Measurements from ENCODE around the gene SOX18. TPM values are rescaled to one million over a fixed set of nuclear protein-coding genes. Genes with fewer than 3 reads are reported as not detected.

SOX18 gene
- total RNA-seq, 2 experiments from 2014 or later: not detected

DNA sequence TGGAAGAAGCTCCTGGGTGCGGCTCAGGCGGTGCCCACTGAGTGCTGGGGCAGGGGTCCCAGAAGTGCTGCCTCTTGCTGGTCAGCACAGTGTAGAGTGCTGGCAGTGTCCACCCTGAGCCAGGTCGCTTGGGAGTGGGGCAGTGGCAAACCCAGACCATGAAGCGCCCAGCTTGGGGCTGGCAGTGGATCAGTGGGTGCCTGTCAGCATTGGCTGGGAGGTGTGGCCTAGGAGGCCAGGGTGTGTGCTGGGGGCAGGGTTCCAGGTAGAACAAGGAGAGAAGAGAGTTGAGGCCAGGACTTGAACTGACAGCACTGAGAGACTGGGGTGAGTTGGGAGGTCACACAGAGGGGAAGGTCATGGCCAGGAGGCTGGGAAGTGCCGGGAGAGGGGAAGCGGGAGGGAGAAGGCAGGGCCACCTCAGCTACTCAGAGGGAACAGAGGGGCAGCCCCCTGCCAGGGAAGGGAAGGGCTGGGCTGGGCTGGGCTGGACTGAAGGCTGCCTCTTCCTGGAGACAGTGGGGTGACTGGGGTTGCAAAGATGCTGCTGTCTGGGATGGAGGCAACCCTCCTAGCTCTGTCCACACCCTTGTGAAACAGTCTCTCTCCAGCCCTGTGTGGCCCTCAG, 17.7 kb upstream of the SOX18 start:
- no peaks in the 10 kb centered on the region for H3K27me3 Mint-ChIP-seq
- peaks cover 2% of the 10 kb centered on the region for H3K36me3 Mint-ChIP-seq
- DNase-seq: no peak
- peaks cover 28% of the 10 kb centered on the region for H3K4me1 Mint-ChIP-seq
- H3K9me3 Mint-ChIP-seq: no peaks in the 10 kb centered on the region
- H3K27ac Mint-ChIP-seq: no peak overlapping the region
- no peak overlapping the region for H3K4me3 Mint-ChIP-seq

DNA sequence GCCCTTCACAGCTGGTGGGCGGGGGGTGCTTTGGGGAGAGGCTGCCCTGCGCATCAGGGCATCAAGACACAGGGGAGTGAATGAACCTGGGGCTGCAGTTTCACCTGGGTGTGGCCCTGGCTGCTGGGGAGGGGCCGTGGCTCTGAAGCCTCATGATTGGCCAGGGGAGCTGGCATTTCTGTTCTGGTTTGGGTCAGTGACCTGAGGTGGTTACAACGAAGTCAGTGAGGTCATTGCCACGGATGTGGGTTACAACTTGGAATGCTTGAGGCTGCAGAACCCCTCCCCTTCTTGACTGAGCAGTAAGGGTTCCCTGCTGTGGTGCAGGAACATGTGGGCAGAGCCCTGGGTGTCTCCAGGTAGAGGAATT, 16.5 kb upstream of the SOX18 start:
- Mint-ChIP-seq H3K4me3 (peak overlapping the region; percentile 11), H3K9me3 (no peaks in the 10 kb centered on the region), H3K36me3 (peaks cover 2% of the 10 kb centered on the region)

DNA sequence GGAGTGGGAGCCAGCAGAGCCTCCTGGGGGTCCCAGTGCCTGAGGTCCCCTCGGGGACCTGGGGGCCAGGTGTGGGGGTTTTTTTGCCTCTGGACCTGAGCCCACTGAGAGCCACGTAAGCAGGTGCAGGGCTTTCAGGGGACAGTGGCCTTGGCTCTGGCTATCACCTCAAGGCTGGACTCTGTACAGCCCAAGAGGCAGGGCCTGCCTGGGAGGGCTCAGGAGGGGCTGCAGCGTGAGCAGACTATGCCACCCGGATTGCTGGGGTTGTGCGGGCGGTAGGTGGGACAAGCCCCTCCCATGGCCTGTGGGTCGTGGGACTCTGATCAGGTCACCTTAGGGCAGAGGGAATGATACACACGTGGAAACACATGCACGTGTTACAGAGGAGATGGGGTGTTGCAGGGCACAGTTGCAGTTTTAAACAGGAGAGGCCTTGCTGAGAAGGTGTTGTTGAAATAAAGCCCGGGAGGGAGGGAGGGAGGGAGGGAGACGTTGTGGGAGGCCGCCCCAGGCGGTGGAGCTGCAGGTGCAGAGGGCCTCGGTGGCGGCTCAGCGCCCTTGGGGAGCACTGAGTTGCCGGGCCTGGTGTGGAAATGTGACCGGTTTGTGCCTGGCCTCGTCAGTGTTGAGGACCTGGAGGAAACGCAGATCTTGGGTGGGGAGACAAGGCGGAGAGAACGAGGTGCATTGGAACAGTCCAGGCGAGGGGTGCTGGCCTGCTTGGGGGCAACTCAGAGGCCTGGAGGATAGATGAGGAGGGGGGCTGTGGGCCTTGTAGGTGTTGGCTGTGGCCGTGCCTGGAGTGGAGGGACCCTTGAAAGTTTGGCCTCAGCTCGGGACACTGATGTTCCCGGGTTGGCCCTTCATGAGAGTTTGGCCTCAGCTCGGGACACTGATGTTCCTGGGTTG, 15.9 kb upstream of the SOX18 start:
- Mint-ChIP-seq H3K27me3 (no peaks in the 10 kb centered on the region), H3K9me3 (no peaks in the 10 kb centered on the region), H3K4me1 (peaks cover 31% of the 10 kb centered on the region), H3K36me3 (no peaks in the 10 kb centered on the region), H3K4me3 (peak overlapping the region; percentile 11), H3K27ac (peak overlapping the region; percentile 76)
- DNase-seq: no peak

More for the DNA sequence above, 16.5 kb upstream of the SOX18 start:
- DNase-seq: peak; percentile 69
- Mint-ChIP-seq H3K27me3 (no peaks in the 10 kb centered on the region), H3K27ac (peak overlapping the region; percentile 23), H3K4me1 (peaks cover 31% of the 10 kb centered on the region)

DNA sequence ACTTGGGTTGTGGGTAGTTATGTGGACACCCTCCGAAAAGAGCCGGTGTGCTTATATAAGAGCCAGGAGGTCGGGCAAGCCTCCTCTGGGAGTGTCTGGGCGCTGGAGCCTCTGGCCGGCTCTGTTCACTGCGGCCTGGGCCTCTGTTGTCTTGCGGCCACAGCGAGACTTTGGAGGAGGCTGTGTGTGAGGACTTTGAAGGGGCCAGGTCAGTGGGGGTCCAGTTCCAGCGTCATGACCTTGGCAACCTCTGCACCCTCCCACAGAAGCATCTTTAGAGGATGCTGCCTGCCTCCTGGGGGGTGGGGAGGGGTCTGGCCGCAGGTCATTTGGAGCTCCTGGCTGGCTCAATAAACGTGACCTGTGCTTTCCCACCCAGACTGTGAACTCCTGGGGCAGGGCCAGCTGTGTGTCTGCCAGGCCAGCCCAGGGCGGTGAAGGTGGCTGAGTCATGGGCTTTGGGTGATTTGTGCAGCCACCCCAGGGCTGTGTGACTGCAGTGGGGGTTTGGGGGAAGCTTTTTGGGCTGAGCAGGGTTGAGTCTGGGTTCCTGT, 14.8 kb upstream of the SOX18 start:
- Mint-ChIP-seq H3K36me3 (no peaks in the 10 kb centered on the region), H3K4me3 (peak overlapping the region; percentile 91), H3K27ac (peak overlapping the region; percentile 83), H3K4me1 (peaks cover 31% of the 10 kb centered on the region), H3K9me3 (no peaks in the 10 kb centered on the region), H3K27me3 (no peaks in the 10 kb centered on the region)
- no peak for DNase-seq

DNA sequence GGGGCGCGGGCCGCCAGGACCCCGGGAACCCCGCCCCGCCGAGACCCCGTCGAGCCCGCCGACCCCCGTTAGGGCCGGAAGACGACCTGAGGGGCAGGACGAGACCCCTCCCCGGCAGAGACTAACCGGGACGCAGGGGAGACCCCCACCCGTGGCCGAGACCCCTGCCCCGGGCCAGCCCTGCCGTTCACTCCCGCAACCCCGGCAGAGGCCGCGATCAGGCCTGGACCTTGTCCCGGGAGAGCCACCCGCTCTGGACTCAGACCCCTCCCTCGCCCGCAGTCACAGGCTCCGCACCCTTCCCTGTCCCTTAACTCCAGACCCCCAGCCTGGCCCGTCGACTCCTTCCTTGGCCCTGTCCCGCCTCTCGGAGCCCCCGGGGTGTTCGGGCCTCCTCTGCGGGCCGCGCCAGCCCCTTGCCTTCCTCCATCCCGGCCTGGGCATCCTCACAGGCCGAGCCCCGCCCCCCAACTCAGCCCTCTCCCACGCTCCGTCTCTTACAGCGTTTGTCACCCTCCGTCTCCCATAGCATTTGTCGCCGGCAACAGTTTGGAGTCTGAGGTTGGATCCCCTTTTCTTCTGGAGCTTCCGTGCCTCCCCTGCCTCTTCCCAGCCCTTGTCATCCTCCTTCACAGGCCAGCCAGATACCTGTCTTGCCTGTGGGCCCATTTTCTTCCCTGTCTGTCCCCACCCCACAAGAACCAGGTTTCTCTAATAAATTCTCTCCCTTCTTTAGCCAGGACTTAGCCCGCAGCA, 14.1 kb upstream of the SOX18 start:
- H3K4me3 Mint-ChIP-seq: peak overlapping the region; percentile 91
- no peaks in the 10 kb centered on the region for H3K9me3 Mint-ChIP-seq
- peak overlapping the region; percentile 83 for H3K27ac Mint-ChIP-seq
- H3K4me1 Mint-ChIP-seq: peaks cover 32% of the 10 kb centered on the region
- no peaks in the 10 kb centered on the region for H3K27me3 Mint-ChIP-seq
- H3K36me3 Mint-ChIP-seq: no peaks in the 10 kb centered on the region
- DNase-seq: peak; percentile 54

DNA sequence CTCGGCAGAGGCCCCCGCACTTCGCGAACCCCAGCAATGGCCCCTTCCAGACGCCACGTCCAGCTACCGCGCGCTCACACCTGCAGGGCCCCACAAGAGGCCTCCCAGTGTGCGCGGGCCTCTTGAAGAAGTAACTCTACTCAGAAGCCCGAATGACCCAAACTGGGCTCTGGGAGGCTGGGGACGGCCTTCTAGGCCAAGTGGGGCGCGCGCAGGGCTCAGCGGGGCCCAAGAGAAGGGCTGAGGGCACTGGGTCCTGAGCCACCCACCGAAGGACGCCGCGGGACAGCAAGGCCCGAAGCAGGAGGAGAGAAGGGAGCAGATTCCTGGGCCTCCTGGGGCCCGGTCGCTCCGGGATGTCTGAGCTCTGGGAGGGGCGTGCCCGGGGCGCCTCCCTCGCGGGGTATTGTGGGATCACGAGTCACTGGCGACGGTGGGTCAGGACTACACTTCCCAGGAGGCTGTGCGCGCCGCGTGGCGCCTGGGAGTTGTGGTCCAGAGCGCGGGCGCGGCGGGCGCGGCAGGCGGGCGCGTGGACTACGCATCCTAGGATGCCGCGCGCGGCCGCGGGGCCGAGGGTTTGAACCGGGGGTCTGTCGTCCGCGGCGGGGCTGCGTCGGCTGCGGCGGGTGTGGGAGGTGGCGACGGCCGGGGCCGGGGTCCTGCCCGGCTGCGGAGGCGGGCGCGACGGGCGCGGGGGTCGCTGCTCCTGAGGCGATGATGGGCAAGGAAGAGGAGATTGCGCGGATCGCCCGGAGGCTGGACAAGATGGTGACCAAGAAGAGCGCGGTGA, 13.4 kb upstream of the SOX18 start, which contains the start of gene TCEA2:
Gene TCEA2 (plus strand): TSS at position 603 of the 793 bp plus-strand sequence. CDS start 115 bp downstream, at position 718.
- Mint-ChIP-seq H3K36me3 (no peaks in the 10 kb centered on the region), H3K27me3 (no peaks in the 10 kb centered on the region), H3K4me1 (peaks cover 37% of the 10 kb centered on the region), H3K9me3 (no peaks in the 10 kb centered on the region), H3K27ac (peak within 1 kb of the TSS; percentile 83), H3K4me3 (peak within 1 kb of the TSS; percentile 91)
- DNase-seq: peak; percentile 95

DNA sequence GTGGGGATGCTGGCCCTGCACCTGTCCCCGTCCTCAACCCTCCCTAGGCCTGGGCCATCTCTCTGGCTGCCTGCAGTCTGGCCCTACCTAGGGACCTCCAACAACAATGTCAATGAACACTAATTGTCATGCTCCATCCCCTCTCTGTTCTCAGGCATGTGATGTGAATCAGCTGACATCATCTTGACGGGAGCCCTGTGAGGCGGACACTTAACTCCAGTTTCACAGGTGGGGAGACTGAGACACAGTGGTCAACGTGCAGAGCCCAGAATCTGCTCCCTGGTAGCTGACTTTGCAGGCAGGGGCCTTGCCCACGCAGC, 12.8 kb upstream of the SOX18 start:
- H3K27ac Mint-ChIP-seq: no peak overlapping the region
- H3K4me3 Mint-ChIP-seq: peak overlapping the region; percentile 91
- DNase-seq: no peak
- peaks cover 39% of the 10 kb centered on the region for H3K4me1 Mint-ChIP-seq
- no peaks in the 10 kb centered on the region for H3K36me3 Mint-ChIP-seq
- H3K27me3 Mint-ChIP-seq: no peaks in the 10 kb centered on the region
- no peaks in the 10 kb centered on the region for H3K9me3 Mint-ChIP-seq

DNA sequence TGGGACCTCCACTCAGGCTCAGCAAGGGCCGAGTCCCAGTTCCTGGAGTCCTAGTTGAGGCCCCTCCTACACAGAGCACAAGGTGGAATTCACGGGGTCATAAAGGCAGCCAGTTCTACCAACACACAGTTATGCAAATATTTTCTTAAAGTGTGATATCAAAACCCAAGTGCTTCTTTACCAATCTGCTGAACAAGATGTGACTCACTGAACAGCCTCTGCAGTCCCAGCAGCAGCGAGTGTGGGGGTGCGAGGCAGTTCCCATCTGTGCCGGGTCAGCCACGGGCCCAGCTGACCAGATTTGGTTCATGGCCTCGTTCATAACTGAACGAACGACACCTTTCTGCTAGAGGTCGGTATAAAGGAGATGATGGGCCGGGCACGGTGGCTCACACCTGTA, 9.1 kb upstream of the SOX18 start:
- H3K4me1 Mint-ChIP-seq: peaks cover 14% of the 10 kb centered on the region
- no peak for DNase-seq
- no peaks in the 10 kb centered on the region for H3K9me3 Mint-ChIP-seq
- H3K4me3 Mint-ChIP-seq: peak overlapping the region; percentile 77
- no peaks in the 10 kb centered on the region for H3K36me3 Mint-ChIP-seq
- H3K27me3 Mint-ChIP-seq: peaks cover 3% of the 10 kb centered on the region
- peak overlapping the region; percentile 58 for H3K27ac Mint-ChIP-seq

DNA sequence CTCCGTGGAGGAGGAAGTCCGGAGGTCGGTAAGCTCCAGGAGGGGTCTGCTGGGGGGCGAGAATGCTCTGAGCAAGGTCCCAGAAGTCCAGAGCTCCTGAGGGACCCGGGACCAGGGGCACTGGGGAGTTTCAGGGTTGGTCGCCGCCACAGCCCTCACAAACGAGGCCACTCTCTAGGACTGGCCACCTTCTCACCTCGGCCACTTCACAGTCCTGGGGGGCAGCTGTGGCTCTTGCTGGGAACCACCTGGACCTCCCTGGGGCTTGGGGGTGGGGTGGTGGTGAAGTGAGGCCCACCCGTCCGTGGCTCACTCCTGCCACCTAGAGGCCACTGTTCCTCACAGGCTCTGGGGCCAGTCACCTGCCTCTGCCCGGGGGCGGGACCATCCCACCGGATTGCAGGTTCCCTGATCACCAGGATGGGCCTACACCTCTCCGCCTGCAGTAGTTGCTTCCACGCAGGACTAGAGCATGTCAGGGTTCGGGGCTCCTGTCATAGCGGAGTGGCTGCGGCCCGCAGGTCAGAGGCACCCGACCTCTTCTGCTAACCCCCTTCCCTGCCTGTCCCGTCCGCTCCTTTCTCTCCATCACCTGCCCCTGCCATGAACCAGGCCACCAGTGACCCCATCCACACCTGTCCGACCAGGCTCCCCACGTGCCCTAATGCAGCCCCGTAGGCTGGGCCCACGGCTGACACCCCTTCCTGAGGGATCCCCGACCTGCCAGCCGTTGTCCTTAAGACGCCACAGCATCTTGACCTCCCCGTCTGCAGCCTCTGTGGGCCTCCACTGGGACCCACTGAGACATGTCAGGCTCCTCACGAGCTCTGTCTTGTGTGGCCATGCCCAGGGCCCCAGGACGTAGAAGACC, 8.4 kb upstream of the SOX18 start:
- peak; percentile 83 for DNase-seq
- Mint-ChIP-seq H3K36me3 (no peaks in the 10 kb centered on the region), H3K27me3 (peaks cover 9% of the 10 kb centered on the region), H3K4me3 (peak overlapping the region; percentile 77), H3K4me1 (peaks cover 14% of the 10 kb centered on the region), H3K27ac (peak overlapping the region; percentile 63), H3K9me3 (no peaks in the 10 kb centered on the region)

DNA sequence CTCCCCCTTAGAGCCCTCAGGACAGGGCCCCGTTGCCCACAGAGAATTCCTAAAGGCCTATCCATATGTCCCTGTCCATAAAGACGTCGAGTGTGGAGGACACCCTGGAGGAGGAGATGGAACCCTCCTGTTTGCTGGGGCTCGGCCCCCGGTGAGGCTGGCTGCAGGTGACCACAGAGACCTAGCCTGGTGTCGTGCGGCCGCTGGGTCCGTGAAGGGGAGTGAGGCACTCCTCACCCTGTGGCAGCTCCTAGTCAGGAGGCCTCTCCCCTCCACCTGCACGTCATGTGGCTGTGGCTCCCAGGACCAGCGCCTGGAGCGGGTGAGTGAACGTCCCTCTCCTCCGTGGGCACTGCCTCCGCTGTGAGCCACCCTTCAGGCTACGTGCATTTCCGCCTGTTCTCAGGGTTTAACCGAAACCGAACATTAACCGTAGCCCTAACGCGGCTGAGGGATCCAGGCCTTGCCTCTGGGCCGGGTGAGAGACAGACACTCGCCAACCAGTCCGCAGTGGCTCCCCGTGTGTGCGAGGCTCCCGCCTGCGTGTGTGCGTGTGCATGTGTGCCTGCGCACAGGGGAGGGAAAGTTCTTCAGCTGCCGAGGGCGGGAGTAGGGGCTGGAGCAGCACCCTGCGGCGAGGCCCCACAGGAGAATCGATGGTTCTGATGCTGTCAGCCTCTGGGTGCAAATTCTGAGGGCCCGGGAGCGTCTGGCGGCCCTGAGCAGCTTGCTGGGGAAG, 7.6 kb upstream of the SOX18 start:
- Mint-ChIP-seq H3K27ac (peak overlapping the region; percentile 63), H3K27me3 (peaks cover 13% of the 10 kb centered on the region), H3K9me3 (no peaks in the 10 kb centered on the region), H3K36me3 (no peaks in the 10 kb centered on the region), H3K4me1 (peaks cover 11% of the 10 kb centered on the region), H3K4me3 (peak overlapping the region; percentile 77)
- peak; percentile 44 for DNase-seq

DNA sequence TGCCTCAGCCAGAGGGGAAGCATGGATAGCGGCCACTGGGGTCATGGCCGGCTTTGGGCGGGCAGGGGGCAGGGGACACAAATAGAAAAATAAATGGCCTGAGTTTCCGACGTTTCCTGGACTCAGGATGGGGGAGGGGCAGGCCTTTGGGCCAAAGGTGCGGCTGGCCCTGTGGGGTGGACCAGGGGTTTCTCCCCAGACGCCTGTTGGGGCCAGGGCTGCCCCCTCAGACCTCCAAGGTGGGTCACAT, 7.1 kb upstream of the SOX18 start:
- Mint-ChIP-seq H3K4me1 (peaks cover 9% of the 10 kb centered on the region), H3K36me3 (no peaks in the 10 kb centered on the region), H3K9me3 (no peaks in the 10 kb centered on the region), H3K27ac (no peak overlapping the region), H3K27me3 (peaks cover 18% of the 10 kb centered on the region), H3K4me3 (no peak overlapping the region)
- no peak for DNase-seq

DNA sequence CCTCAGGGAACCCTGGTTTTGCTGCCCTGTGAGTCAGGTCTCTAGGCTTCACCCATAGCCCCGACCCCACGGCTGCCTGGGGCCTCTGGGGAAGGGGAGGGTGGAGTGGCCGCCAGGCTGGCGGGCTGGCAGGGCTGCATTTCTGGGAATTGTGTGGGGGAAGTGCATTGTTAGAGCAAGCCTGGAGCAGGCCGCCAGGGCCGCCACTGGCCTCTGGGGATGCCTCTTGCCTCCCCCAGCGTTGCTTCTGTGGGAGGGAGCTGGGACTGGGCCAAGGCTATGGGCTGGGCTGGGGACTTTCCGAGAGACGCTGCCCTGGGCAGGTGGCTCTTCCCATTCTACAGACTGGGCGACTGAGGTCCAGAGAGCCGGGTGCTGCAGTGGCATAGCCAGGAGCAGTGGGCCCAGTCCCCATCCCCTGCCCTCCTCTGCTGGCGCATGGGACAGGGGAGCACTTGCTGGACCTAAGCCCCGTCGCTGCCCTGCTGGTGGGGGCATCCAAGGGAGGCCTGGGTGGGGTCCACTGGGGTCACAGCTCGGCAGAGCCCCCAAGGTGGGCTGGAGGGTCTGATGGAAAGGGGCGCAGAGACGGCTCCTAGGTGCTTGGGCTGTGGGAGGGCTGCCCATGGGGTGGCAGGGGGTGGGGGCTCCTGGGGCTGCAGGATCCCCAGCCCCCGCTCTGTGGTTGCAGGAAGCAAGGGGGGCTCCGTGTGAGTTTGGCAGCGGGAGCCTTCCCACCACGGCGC, 6.6 kb upstream of the SOX18 start:
- Mint-ChIP-seq H3K4me1 (peaks cover 9% of the 10 kb centered on the region), H3K27me3 (peaks cover 21% of the 10 kb centered on the region), H3K27ac (no peak overlapping the region), H3K9me3 (no peaks in the 10 kb centered on the region), H3K4me3 (no peak overlapping the region), H3K36me3 (no peaks in the 10 kb centered on the region)
- DNase-seq: no peak

DNA sequence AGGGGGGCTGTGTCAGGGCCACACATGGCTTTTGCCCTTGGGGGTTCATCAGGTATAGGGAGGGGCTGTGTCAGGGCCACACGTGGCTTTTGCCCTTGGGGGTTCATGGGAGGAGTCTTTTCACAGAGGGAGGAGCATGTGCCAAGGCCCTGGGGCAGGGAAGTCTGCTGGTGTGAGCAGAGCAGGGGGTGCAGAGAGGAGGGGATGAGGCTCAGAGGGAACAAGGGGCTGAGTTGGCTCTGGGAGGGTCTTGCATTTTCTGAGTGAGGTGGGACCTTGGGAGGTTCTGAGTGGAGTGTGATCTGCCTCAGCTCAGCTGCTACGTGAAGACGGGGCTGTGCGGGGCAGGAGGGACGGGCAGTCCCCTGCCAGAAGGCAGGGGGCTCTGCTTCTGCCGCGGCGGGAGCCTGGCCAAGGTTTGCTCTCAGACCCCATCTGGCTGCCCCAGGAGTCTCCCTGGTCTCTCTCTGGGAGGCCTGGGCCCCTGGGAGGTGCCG, 6.0 kb upstream of the SOX18 start:
- H3K36me3 Mint-ChIP-seq: no peaks in the 10 kb centered on the region
- no peak overlapping the region for H3K4me3 Mint-ChIP-seq
- peaks cover 9% of the 10 kb centered on the region for H3K4me1 Mint-ChIP-seq
- peaks cover 27% of the 10 kb centered on the region for H3K27me3 Mint-ChIP-seq
- DNase-seq: no peak
- no peaks in the 10 kb centered on the region for H3K9me3 Mint-ChIP-seq
- H3K27ac Mint-ChIP-seq: no peak overlapping the region

Measured in activated naive CD8-positive, alpha-beta T cell treated with anti-CD3 and anti-CD28 coated beads for 36 hours (primary cell).